GM21515 (cell line): ENCODE results near the gene SLC25A45.

Source experiments
- ATAC-seq: cut with Tn5 transposase; IDR thresholded peaks from one replicate; pipeline ENCODE4 v1.9.1; 2021; ENCODE audit not compliant: unreplicated experiment

Gene SLC25A45

GRCh38 chr11:65404638-65405339, 22.3 kb upstream of the SLC25A45 start:
- no peak for ATAC-seq

DNA sequence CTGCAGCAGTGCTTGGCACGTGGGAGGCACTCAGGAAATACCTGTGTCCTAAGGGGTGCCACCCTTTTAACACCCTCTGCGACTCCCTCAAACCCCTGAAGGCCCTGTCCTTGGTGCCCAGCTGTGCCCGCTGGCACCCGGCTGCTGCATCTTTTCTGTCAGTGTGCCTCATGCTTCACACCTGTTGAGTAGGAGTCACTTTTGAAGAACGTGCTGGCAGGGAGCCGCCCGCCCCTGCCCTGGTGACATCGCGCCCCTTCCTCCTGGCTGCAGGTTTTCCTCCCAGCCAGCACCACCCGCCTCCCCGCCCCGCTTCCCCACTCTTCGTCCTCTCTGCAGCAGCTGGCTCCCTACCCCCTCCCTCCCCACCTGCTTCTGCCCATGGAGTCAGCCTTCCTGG, 21.8 kb upstream of the SLC25A45 start:
- no peak for ATAC-seq

- peak; percentile 45 for ATAC-seq
Observed at GRCh38 chr11:65403607-65404121, 21.2 kb upstream of the SLC25A45 start.

- no peak for ATAC-seq
Observed at GRCh38 chr11:65402790-65403189, 20.3 kb upstream of the SLC25A45 start.

DNA sequence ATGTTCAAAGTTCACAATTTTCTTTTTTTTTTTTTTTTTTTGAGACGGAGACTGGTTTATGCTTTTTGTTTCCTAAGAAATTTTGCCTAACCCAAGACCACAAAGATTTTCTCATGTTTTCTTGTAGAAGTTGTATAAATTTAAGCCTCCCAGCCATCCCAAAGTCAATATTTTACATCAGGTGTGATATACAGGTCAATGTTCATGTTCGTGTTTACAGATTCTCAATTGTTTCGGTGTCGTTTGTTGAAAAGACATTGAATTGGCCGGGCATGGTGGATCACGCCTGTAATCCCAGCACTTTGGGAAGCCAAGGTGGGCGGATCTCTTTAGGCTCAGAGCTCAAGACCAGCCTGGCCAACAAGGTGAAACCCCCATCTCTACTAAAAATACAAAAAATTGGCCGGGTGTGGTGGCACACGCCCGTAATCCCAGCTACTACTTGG, 19.4 kb upstream of the SLC25A45 start:
- no peak for ATAC-seq

GRCh38 chr11:65401073-65401802, 18.8 kb upstream of the SLC25A45 start:
- no peak for ATAC-seq

GRCh38 chr11:65400307-65401072, 18.0 kb upstream of the SLC25A45 start:
- ATAC-seq = no peak

DNA sequence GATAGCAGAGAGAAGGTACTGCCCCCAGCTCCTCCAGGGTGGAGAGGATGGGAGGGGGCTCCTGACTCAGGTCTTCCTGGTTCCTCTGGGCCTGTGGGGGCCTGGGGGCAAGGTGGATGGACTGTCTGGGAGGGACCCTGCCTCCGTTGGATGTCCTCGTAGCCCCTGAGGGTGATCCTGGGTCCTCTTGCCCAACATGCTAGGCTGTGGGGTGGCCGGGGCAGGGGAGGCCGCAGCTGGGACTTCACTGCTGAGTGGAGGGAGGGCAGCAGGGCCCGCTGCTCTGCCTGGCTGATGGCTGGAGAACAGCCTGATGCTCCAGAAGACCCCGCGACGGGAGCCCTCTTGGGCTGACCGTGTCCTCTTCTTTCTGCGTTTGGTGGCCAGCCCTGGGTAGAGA, 17.4 kb upstream of the SLC25A45 start:
- no peak for ATAC-seq

DNA sequence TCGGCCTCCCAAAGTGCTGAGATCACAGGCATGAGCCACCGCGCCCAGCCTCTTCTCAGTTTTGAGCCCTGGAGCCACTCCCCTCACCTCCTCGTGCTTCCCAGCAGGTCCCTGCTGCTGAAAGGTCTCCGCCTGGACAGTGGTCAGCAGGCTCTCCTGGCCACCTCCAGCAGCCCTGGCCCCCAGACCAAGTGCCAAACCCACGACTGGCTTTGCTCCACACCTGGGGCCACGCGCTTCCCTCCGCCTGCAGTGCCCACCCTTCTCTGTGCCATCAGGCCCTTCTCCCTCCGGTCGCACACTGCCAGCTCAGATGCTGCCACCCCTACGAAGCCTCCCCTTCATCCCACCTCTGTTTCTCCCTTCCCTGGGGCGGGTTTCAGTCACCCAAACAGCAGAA, 16.8 kb upstream of the SLC25A45 start:
- no peak for ATAC-seq

DNA sequence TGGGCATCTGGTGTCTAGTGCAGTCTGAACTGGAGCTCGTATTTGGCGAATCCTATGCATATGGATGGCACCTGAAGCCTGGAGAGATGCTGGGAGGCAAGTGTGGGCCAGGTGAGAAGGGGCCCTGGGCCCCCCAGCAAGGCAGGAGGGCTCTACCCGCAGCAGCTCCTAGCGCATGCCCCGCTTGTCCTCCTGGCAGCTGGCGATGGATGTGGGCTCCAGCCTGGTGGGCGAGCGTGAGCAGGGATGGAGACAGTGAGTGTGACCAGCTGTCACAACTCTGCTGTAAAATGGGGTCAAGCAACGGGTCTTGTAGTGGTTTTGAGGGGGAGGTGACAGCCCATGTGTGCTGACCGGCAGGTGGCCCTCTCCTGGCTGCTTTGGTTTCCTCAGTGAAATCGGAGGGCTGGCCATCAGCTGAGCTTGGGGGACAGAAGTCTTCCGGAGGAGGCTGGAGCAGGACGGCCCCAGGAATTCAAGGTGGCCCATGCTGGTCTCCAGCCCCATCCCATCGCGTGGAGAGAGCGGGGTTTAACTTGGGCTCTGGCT, 16.0 kb upstream of the SLC25A45 start:
- no peak for ATAC-seq

- ATAC-seq = no peak
Observed at GRCh38 chr11:65396769-65397745, 14.6 kb upstream of the SLC25A45 start.

- no peak for ATAC-seq
Observed at GRCh38 chr11:65395961-65396530, 13.6 kb upstream of the SLC25A45 start.

DNA sequence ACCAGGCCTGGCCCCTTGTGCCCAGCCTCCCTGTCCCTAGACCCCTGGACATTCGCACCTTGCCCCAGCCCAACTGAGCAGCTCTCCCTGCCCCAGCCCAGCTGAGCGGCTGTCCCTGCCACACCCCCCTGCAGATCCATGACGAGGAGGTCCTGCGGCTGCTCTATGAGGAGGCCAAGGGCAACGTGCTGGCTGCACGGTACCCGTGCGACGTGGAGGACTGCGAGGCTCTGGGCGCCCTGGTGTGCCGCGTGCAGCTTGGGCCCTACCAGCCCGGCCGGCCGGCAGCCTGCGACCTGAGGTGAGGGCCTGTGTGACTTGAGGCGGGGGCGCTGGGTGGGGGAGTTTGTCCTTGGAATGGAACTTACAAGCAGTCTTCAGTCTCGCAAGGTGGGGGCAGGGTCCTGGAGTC, 11.7 kb upstream of the SLC25A45 start:
- ATAC-seq = no peak

DNA sequence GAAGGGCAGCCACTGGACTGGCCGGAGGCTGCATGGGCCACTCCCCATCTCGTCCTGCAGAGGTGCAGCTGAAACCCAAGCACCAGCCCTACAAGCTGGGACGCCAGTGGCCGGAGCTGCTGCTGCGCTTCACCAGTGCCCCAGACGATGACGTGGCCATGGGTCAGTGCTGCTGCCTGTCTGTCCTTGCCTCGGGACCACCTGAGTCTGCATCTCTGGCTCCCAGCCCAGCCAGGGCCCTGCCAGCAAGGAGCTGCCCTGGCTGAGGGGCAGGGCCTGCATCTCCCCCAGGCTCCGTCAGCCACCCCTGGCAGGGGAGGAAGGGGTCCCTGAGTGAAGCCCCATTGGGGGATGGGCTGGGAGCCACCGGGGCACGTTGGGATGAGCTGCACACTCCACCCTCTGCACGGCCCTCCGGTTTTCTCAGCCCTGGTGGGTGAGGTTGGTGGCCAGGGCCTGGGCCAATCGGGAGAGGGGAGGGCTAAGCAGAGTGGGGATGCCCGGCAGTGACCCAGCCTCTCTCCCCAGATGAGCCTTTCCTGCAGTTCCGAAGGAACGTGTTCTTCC, 11.2 kb upstream of the SLC25A45 start:
- no peak for ATAC-seq

DNA sequence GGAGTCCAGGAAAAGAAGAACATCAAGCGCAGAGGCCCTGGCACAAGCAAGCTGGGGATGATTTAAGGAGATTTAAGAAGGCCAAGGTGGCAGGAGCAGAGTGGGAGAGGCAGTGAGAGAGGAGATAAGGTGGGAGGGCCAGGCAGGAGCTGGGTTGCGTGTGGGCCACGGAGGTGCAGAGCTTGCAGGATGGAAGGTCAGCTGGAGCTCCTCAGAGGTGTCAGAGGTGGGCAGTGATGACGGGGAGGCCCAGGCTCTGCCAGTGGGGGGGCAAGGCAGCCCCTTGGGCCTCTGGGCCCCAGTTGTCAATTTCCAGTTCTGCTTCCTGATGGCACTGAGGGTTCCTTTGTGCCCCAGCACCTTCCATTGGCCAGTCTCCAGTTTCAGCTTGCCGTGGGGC, 10.5 kb upstream of the SLC25A45 start:
- ATAC-seq = no peak

DNA sequence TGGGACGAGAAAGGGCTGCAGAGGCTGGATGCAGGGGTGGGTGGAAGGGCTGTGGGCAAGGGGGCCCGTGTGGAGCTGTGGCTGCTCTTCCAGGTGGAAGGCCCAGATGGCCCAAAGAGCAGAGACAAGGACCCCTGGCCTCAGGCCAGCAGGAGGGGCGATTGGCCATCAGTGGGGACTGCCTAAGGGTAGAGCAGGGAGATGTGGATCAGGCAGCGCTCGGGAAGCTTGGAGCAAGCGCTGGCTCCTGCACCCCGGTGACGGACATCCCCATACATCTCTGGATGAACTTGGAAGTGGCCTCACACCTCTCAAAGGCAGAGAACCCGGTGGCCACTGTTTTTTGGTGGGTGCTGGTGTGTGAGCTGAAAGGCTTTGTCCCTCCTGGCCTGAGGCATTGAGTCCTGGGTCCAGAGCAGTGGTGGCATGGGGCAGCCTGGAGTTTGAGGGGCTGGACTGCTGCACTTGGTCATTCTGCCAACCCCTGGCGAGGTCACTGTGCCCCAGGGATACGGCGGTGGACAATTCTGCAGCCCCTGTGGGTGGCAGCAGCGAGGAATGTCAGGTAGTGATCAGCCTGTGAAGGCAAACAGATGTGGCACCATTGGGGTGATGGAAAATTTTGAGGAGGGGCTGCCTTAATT, 9.9 kb upstream of the SLC25A45 start:
- ATAC-seq = no peak

- ATAC-seq = no peak
Observed at GRCh38 chr11:65390996-65391395, 8.6 kb upstream of the SLC25A45 start.

DNA sequence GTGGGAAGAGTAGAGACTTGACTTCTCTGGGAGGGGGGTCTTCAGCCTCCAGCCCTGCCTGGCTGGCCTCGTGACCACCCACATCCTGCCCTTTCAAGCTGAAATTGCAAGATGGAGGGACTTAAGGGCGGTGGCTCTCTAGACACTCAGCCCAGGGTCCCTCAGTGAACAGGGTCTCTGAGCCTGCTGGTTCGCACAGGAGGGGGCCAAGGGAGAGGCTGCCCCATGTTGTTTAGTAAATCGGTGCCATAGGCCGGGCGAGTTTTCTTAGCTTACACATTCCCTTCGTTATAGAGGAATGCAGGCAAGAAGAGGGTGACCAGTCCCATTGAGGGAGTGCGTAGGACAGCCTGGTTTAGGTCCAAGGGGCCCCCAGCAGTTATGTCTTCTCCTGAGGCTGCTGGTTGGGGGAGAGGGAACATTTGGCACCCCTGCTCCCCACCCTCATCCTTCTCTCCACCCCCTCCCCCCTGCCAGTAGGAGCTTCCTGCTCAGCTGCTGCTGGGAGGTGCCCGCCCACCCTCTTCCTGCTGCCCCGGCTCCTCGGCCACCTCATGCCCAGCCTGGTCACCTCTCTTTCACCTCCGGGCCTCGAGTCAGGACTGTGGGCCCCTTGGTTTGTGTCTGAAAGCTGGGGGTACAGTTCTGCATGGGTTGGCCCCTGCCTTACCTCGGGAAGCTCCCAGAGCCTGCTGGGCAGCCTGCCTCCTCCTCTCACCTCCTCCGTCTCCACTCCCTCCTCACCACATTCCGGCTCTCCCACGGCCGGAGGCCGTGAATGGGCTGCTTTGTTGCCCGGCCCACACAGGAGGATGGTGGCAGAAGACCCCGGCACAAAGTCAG, 7.9 kb upstream of the SLC25A45 start:
- ATAC-seq = no peak
